Activated T-helper 17 cell treated with anti-CD3 and anti-CD28 coated beads, Interleukin-2, amount 50 U/mL, for 72 hours (primary cell): ENCODE measurements around the gene RBM4B. TPM values are rescaled to one million over a fixed set of nuclear protein-coding genes. Genes with fewer than 3 reads are reported as not detected.
"Not testable (repeated sequence)": the region's sequence is repeated elsewhere in the genome, so short reads cannot be mapped to it uniquely, and the experiment has no call there.

Source experiments
- ATAC-seq: fragments of 150-1000 bp; cut with Tn5 transposase; replicated peaks from 2 replicates; pipeline ENCODE4 v1.10.0; 2021; ENCODE audit warnings: mild to moderate bottlenecking, moderate library complexity
- H3K27ac Mint-ChIP-seq: one replicate; pipeline ENCODE4 v1.8.0; 2022; ENCODE audit warnings: mixed read lengths
- H3K27me3 Mint-ChIP-seq: one replicate; pipeline ENCODE4 v1.8.0; 2022; ENCODE audit warnings: mixed read lengths
- H3K36me3 Mint-ChIP-seq: one replicate; pipeline ENCODE4 v1.8.0; 2022; ENCODE audit warnings: low read depth, mild to moderate bottlenecking, mixed read lengths
- H3K4me1 Mint-ChIP-seq: one replicate; pipeline ENCODE4 v1.8.0; 2022; ENCODE audit warnings: mixed read lengths
- H3K4me3 Mint-ChIP-seq: one replicate; pipeline ENCODE4 v1.8.0; 2022; ENCODE audit warnings: mild to moderate bottlenecking, mixed read lengths
- H3K9me3 Mint-ChIP-seq: one replicate; pipeline ENCODE4 v1.8.0; 2022; ENCODE audit warnings: mixed read lengths
- total RNA-seq, 2 donors: library from RNA; stranded (reverse); gene quantifications; one replicate each; pipeline ENCODE4 v1.2.3, GENCODE V29; 2022

The RBM4B gene
- total RNA-seq, 2 donors from 2014 or later = 23.6 to 31.4 TPM

- H3K27ac Mint-ChIP-seq = no peak overlapping the region
- peaks cover 97% of the 10 kb centered on the region for H3K36me3 Mint-ChIP-seq
- H3K4me3 Mint-ChIP-seq = no peak overlapping the region
- H3K9me3 Mint-ChIP-seq = no peaks in the 10 kb centered on the region
- H3K27me3 Mint-ChIP-seq = no peaks in the 10 kb centered on the region
- H3K4me1 Mint-ChIP-seq = peaks cover 37% of the 10 kb centered on the region
- ATAC-seq = no peak
Observed at GRCh38 chr11:66649903-66650302, 27.8 kb downstream of the RBM4B start.

- H3K4me1 Mint-ChIP-seq = peaks cover 50% of the 10 kb centered on the region
- H3K36me3 Mint-ChIP-seq = peaks cover 100% of the 10 kb centered on the region
- ATAC-seq = no peak
- H3K27ac Mint-ChIP-seq = peak overlapping the region; percentile 81
- no peak overlapping the region for H3K4me3 Mint-ChIP-seq
- no peaks in the 10 kb centered on the region for H3K27me3 Mint-ChIP-seq
- no peaks in the 10 kb centered on the region for H3K9me3 Mint-ChIP-seq
Observed at GRCh38 chr11:66646828-66647227, 30.9 kb downstream of the RBM4B start.

- Mint-ChIP-seq H3K9me3 (no peaks in the 10 kb centered on the region), H3K27me3 (no peaks in the 10 kb centered on the region), H3K4me1 (peaks cover 70% of the 10 kb centered on the region), H3K27ac (peak overlapping the region; percentile 60), H3K36me3 (peaks cover 100% of the 10 kb centered on the region), H3K4me3 (peak overlapping the region; percentile 93)
- no peak for ATAC-seq
Observed at GRCh38 chr11:66643745-66644437, 33.8 kb downstream of the RBM4B start.

GRCh38 chr11:66641834-66642233, 35.9 kb downstream of the RBM4B start:
- H3K4me3 Mint-ChIP-seq = peak overlapping the region; percentile 93
- no peaks in the 10 kb centered on the region for H3K27me3 Mint-ChIP-seq
- no peaks in the 10 kb centered on the region for H3K9me3 Mint-ChIP-seq
- H3K4me1 Mint-ChIP-seq = peaks cover 70% of the 10 kb centered on the region
- H3K36me3 Mint-ChIP-seq = peaks cover 92% of the 10 kb centered on the region
- no peak for ATAC-seq
- peak overlapping the region; percentile 78 for H3K27ac Mint-ChIP-seq

GRCh38 chr11:66639814-66640340, 37.8 kb downstream of the RBM4B start:
- peaks cover 53% of the 10 kb centered on the region for H3K4me1 Mint-ChIP-seq
- peak overlapping the region; percentile 93 for H3K4me3 Mint-ChIP-seq
- peaks cover 81% of the 10 kb centered on the region for H3K36me3 Mint-ChIP-seq
- peak overlapping the region; percentile 97 for H3K27ac Mint-ChIP-seq
- H3K9me3 Mint-ChIP-seq, ATAC-seq, H3K27me3 Mint-ChIP-seq: not testable (repeated sequence)

- Mint-ChIP-seq H3K4me3 (peak overlapping the region; percentile 93), H3K27me3 (no peaks in the 10 kb centered on the region), H3K4me1 (peaks cover 56% of the 10 kb centered on the region), H3K9me3 (no peaks in the 10 kb centered on the region), H3K36me3 (peaks cover 81% of the 10 kb centered on the region), H3K27ac (peak overlapping the region; percentile 97)
- ATAC-seq = no peak
Observed at GRCh38 chr11:66639066-66639813, 38.4 kb downstream of the RBM4B start.

GRCh38 chr11:66638177-66639065, 39.3 kb downstream of the RBM4B start, which contains the start of gene RBM4:
Gene RBM4, plus strand, starts transcription at chr11:66638703. Its CDS starts 1,009 bp downstream, at chr11:66639712.
- peak within 1 kb of the TSS; percentile 97 for H3K27ac Mint-ChIP-seq
- ATAC-seq = peak; percentile 97
- H3K27me3 Mint-ChIP-seq = no peaks in the 10 kb centered on the region
- no peaks in the 10 kb centered on the region for H3K9me3 Mint-ChIP-seq
- peak within 1 kb of the TSS; percentile 93 for H3K4me3 Mint-ChIP-seq
- H3K4me1 Mint-ChIP-seq = peaks cover 51% of the 10 kb centered on the region
- H3K36me3 Mint-ChIP-seq = peaks cover 80% of the 10 kb centered on the region

GRCh38 chr11:66637557-66638176, 40.0 kb downstream of the RBM4B start:
- Mint-ChIP-seq H3K27ac (peak overlapping the region; percentile 97), H3K4me3 (peak overlapping the region; percentile 93), H3K27me3 (no peaks in the 10 kb centered on the region), H3K4me1 (peaks cover 43% of the 10 kb centered on the region), H3K9me3 (no peaks in the 10 kb centered on the region), H3K36me3 (peaks cover 80% of the 10 kb centered on the region)
- no peak for ATAC-seq

- Mint-ChIP-seq H3K27ac (no peak overlapping the region), H3K4me1 (peaks cover 40% of the 10 kb centered on the region), H3K4me3 (peak overlapping the region; percentile 93), H3K36me3 (peaks cover 80% of the 10 kb centered on the region), H3K27me3 (no peaks in the 10 kb centered on the region), H3K9me3 (no peaks in the 10 kb centered on the region)
- no peak for ATAC-seq
Observed at GRCh38 chr11:66636411-66636810, 41.3 kb downstream of the RBM4B start.

GRCh38 chr11:66632952-66633351, 44.7 kb downstream of the RBM4B start:
- H3K9me3 Mint-ChIP-seq = no peaks in the 10 kb centered on the region
- peaks cover 78% of the 10 kb centered on the region for H3K36me3 Mint-ChIP-seq
- H3K4me1 Mint-ChIP-seq = peaks cover 33% of the 10 kb centered on the region
- no peak overlapping the region for H3K27ac Mint-ChIP-seq
- ATAC-seq = no peak
- no peak overlapping the region for H3K4me3 Mint-ChIP-seq
- H3K27me3 Mint-ChIP-seq = no peaks in the 10 kb centered on the region

- Mint-ChIP-seq H3K36me3 (peaks cover 86% of the 10 kb centered on the region), H3K27ac (peak overlapping the region; percentile 53), H3K4me1 (peaks cover 30% of the 10 kb centered on the region), H3K27me3 (no peaks in the 10 kb centered on the region), H3K4me3 (no peak overlapping the region), H3K9me3 (no peaks in the 10 kb centered on the region)
- ATAC-seq = no peak
Observed at GRCh38 chr11:66631883-66632282, 45.8 kb downstream of the RBM4B start.

- Mint-ChIP-seq H3K27me3 (no peaks in the 10 kb centered on the region), H3K9me3 (no peaks in the 10 kb centered on the region), H3K4me3 (no peak overlapping the region), H3K27ac (peak overlapping the region; percentile 62), H3K4me1 (peaks cover 25% of the 10 kb centered on the region), H3K36me3 (peaks cover 97% of the 10 kb centered on the region)
- no peak for ATAC-seq
Observed at GRCh38 chr11:66629356-66629755, 48.3 kb downstream of the RBM4B start.

- Mint-ChIP-seq H3K27me3 (no peaks in the 10 kb centered on the region), H3K4me1 (peaks cover 34% of the 10 kb centered on the region), H3K9me3 (no peaks in the 10 kb centered on the region), H3K36me3 (peaks cover 98% of the 10 kb centered on the region), H3K4me3 (no peak overlapping the region), H3K27ac (no peak overlapping the region)
- no peak for ATAC-seq
Observed at GRCh38 chr11:66628061-66628603, 49.6 kb downstream of the RBM4B start.
